Kidney epithelial cell (primary cell): ENCODE measurements around the gene ATP6V0E1. TPM values are rescaled to one million over a fixed set of nuclear protein-coding genes. Genes with fewer than 3 reads are reported as not detected.

Experiments
- DNase-seq: peaks from one replicate; pipeline ENCODE4 v3.0.0-alpha.2; 2010; ENCODE audit warnings: low read depth
- H3K27me3 ChIP-seq: 2 replicates; pipeline ENCODE4 v1.6.0; 2011; ENCODE audit warnings: low read length; ENCODE audit not compliant: control insufficient read depth, insufficient read depth
- H3K36me3 ChIP-seq: 2 replicates; pipeline ENCODE4 v1.5.1; 2011; ENCODE audit warnings: low read length; ENCODE audit not compliant: control insufficient read depth, insufficient read depth
- H3K4me3 ChIP-seq: 2 replicates; pipeline ENCODE4 v1.5.1; 2011; ENCODE audit warnings: low read depth, mild to moderate bottlenecking, control low read depth, low read length
- total RNA-seq: library from RNA; depleted of rRNA; stranded (reverse); fragments of >200 nt; gene quantifications from 2 replicates; pipeline ENCODE4 v1.2.3, GENCODE V29; 2015
- TF ChIP-seq, protein P1 (sequence below): IDR thresholded peaks from 2 replicates; pipeline ENCODE4 v1.5.1; 2011; ENCODE audit warnings: mild to moderate bottlenecking, moderate library complexity, low read length, control low read depth, inconsistent platforms; ENCODE audit not compliant: insufficient read depth, poor library complexity, severe bottlenecking

Gene ATP6V0E1
- total RNA-seq, 1 donor from 2014 or later = 178 TPM

DNA sequence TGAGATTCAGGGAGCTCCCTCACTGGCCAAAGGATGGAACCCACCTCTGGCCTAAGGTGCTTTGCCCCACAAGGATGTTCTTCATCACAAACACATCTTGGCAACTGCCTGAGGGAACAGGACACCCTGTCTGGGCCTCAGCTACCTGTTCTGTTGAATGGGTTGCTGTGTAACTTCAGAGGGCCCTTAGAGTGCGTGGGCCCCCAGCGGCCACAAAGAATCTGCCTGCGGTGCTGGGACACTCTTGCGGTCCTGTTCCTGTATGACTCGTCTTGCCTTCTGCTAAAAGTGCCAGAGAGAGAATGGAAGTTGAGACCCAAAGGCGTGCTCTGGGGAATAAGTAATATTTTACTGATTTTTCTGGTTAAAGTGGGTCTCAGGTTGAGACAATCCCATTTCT, 38.4 kb upstream of the ATP6V0E1 start:
- DNase-seq = no peak
- no peaks in the 10 kb centered on the region for H3K27me3 ChIP-seq
- no peaks in the 10 kb centered on the region for H3K36me3 ChIP-seq
- TF ChIP-seq, protein P1, sequence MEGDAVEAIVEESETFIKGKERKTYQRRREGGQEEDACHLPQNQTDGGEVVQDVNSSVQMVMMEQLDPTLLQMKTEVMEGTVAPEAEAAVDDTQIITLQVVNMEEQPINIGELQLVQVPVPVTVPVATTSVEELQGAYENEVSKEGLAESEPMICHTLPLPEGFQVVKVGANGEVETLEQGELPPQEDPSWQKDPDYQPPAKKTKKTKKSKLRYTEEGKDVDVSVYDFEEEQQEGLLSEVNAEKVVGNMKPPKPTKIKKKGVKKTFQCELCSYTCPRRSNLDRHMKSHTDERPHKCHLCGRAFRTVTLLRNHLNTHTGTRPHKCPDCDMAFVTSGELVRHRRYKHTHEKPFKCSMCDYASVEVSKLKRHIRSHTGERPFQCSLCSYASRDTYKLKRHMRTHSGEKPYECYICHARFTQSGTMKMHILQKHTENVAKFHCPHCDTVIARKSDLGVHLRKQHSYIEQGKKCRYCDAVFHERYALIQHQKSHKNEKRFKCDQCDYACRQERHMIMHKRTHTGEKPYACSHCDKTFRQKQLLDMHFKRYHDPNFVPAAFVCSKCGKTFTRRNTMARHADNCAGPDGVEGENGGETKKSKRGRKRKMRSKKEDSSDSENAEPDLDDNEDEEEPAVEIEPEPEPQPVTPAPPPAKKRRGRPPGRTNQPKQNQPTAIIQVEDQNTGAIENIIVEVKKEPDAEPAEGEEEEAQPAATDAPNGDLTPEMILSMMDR = no peak
- no peak overlapping the region for H3K4me3 ChIP-seq

DNA sequence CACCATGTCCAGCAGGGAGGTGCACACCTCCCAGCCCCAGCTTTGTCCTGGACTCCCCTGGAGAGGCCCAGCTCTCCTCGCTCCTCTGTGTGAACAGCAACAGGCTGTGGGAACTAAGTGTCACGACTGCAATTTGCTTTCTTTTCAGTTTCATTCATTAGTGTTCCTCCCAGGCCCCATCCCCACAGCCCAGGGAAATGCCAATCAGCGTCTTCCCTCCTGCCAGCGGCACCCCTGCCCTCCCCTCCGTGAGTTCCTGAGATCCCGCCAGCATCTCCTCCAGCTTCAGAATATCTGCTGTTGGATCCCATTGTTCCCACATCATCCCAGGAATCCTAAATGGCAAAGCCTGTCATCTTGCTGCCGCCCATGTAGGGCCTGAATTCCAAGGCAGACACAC, 37.4 kb upstream of the ATP6V0E1 start:
- TF ChIP-seq, protein P1 = no peak
- no peak for DNase-seq
- Histone ChIP-seq H3K36me3 (no peaks in the 10 kb centered on the region), H3K4me3 (no peak overlapping the region), H3K27me3 (no peaks in the 10 kb centered on the region)

DNA sequence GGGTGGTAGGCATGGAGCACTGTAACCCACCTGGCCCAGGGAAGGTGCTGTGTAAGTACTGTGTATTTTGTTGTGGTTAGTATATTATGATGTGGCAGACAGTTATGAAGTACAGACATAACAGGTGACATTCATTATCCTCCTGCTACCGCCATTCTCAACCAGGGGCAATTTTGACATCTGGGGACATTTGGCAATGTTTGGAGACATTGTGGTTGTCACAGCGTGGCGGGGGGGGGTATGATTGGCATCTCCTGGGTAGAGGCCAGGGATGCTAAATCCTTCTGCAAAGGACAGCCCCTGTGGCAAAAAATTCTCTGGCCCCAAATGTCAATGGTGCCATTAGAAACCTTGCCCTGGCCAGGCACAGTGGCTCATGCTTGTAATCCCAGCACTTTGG, 34.1 kb upstream of the ATP6V0E1 start:
- TF ChIP-seq, protein P1 = no peak
- DNase-seq = no peak
- Histone ChIP-seq H3K27me3 (no peaks in the 10 kb centered on the region), H3K36me3 (no peaks in the 10 kb centered on the region), H3K4me3 (no peak overlapping the region)

DNA sequence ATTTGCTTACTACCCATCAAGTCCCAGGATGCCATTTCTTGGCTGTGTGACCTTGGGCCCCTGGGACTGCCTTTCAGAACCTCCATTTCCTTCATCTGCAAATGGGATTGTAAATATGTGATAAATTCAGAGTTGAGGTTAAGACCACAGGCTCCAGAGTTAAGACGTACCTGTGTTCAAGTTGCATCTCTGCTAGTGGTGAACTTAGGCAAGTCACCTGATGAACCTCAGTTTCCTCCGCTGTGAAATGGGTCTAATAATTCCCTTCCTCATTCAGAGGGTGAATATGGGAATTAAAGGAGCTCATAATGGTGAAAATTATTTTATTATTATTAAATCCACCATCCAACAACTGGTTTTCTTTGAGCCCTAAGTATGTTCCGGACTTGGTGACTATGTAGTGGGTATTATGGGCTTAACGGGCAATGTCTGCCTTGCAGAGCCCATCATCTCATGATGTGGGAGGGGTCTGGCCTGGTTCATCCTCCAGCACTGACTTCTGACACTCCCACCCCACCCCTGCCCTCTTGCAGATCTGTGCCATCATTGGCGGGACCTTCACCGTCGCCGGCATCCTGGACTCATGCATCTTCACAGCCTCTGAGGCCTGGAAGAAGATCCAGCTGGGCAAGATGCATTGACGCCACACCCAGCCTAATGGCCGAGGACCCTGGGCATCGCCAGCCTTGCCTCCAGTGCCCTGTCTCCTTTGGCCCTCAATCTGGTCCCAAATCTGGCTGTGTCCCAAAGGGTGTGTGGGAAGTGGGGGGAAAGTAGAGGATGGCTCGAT, 33.2 kb upstream of the ATP6V0E1 start:
- no peaks in the 10 kb centered on the region for H3K27me3 ChIP-seq
- H3K4me3 ChIP-seq = no peak overlapping the region
- no peak for DNase-seq
- H3K36me3 ChIP-seq = no peaks in the 10 kb centered on the region
- TF ChIP-seq, protein P1 = no peak

DNA sequence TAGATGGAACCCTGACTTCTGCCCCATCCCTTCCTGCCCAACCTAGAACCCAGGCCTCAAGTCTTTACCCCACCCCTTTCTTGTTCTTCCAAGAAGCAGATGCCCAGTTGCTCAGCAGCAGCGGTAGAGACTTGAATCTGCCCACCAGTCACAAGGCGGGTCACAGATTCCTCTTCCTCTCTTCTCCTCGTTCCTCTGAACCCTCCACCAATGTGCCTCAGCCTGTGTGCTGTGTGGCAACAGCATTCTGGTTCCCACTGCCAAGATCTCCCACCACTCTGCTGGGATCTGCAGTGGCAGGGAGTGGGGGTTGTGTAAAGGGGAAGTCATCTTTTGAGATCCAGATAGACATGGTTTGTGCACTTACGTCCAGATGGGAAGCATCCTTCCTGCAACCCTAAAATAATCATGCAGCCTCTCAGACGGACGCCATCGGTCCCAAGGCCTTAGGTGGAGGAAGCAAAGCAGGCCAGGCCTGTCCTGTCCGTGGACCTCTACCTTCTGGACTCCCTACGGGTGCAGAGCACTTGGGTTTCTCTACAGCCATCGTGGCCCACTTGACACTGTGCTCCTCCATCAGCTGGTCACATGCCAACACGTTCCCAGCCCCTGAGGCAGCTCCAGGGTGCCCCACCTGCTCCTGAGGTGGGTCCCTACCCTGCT, 32.1 kb upstream of the ATP6V0E1 start:
- H3K4me3 ChIP-seq = no peak overlapping the region
- H3K27me3 ChIP-seq = no peaks in the 10 kb centered on the region
- TF ChIP-seq, protein P1 = no peak
- no peaks in the 10 kb centered on the region for H3K36me3 ChIP-seq
- DNase-seq = no peak
